Measurements from ENCODE around the gene OR1I1. TPM values are rescaled to one million over a fixed set of nuclear protein-coding genes. Genes with fewer than 3 reads are reported as not detected.
A peak's percentile ranks its signal among the peaks of the same experiment; 100 is the strongest.

OR1I1 gene
- total and polyA plus RNA-seq, 2 of the 4 experiments (the other 2 are of a cell fraction), result not detected

- Histone ChIP-seq H3K4me1 (ENCODE audit: control insufficient read depth, insufficient read depth, low read length) (peaks cover 3% of the 10 kb centered on the region; the same call in 1 of the 2 replicates), H2BK15ac (ENCODE audit: low read depth, low read length) (no peak overlapping the region), H3K9me1 (ENCODE audit: insufficient read depth, low read length) (no peaks in the 10 kb centered on the region), H3K4me3 (ENCODE audit: insufficient read depth, low read depth, low read length) (no peak overlapping the region), H2AFZ (replicated peaks; ENCODE audit: low read length, poor library complexity) (no peak overlapping the region), H4K91ac (ENCODE audit: insufficient read depth, low read depth, low read length) (no peak overlapping the region), H3K56ac (ENCODE audit: extremely low read depth, insufficient read depth, low read length) (no peak overlapping the region), H3K36me3 (ENCODE audit: control insufficient read depth, insufficient read depth, low read length) (no peaks in the 10 kb centered on the region), H3K23ac (ENCODE audit: low read depth, low read length) (no peak overlapping the region), H3K18ac (ENCODE audit: low read depth, low read length) (no peak overlapping the region), H2AK5ac (ENCODE audit: low read depth, low read length) (no peak overlapping the region), H3K79me1 (ENCODE audit: low read depth in 1 of 2, low read length in 2 of 2) (no peaks in the 10 kb centered on the region), H2BK5ac (ENCODE audit: low read depth, low read length, poor library complexity, severe bottlenecking) (no peak overlapping the region), H3K27ac (ENCODE audit: insufficient read depth, low read length) (no peak overlapping the region), H2BK20ac (ENCODE audit: low read depth, low read length) (no peak overlapping the region), H3K9me3 (ENCODE audit: control insufficient read depth, insufficient read depth, low read length) (no peaks in the 10 kb centered on the region), H3K4me2 (ENCODE audit: low read depth, low read length) (peak overlapping the region; percentile 48; the same call in 1 of the 2 replicates), H2AK9ac (replicated peaks; ENCODE audit: low read depth, low read length, poor library complexity) (no peak overlapping the region), H4K5ac (ENCODE audit: low read depth, low read length) (no peak overlapping the region), H3K27me3 (ENCODE audit: control insufficient read depth, insufficient read depth, low read length) (peaks cover 11% of the 10 kb centered on the region), H3K9ac (ENCODE audit: low read depth, low read length) (no peak overlapping the region), H2BK120ac (ENCODE audit: low read depth, low read length) (no peak overlapping the region), H3K14ac (replicated peaks; ENCODE audit: low read depth, low read length) (no peak overlapping the region), H4K8ac (ENCODE audit: low read depth in 2 of 2, low read length in 2 of 2) (no peak overlapping the region), H3K4ac (ENCODE audit: low read depth, low read length) (no peak overlapping the region), H4K20me1 (ENCODE audit: insufficient read depth, low read length) (no peaks in the 10 kb centered on the region)
- CTCF ChIA-PET, result interaction anchor here (0.5 to 1.6 kb wide), 19 partner anchors 9 to 1294 kb away, joined by 3 to 12 read pairs (median 5); partner anchors contain the start of gene OR1I1
- 20% methylated on average over 1 of the region's 13 CpGs; no CpG with 5 or more reads in 1 of the 2 experiments for WGBS, 2 experiments (ENCODE audit: extremely low coverage in 2 of 2, insufficient read length in 1 of 2)
- DNase-seq (peak; percentile 71), ATAC-seq (ENCODE audit: low read depth) (peak; percentile 75)
- TF ChIP-seq CTCF (conservative IDR thresholded peaks at IDR 0.05; ENCODE audit: low read depth, low read length), result peak; percentile 79
- TF ChIP-seq FOS (IDR thresholded peaks at IDR 0.05; ENCODE audit: low read depth, low read length), result no peak
- peak; percentile 59 for TF ChIP-seq SMC3 (IDR thresholded peaks at IDR 0.05; ENCODE audit: low read depth, low read length)
- TF ChIP-seq RAD21 (IDR thresholded peaks at IDR 0.05; ENCODE audit: low read length), result peak; percentile 72
- no TSS peak for BruUV-seq (replicated peaks)
- POLR2A ChIA-PET (ENCODE audit: unreplicated experiment), result interaction anchor here (0.6 kb wide), 1 partner anchor 34 kb away, joined by 4 read pairs; no protein-coding TSS in a partner anchor
- intact Hi-C loops (cut with micrococcal nuclease), result loop anchor here (1.0 to 5.0 kb wide), 4 partner anchors 58 to 464 kb away; no protein-coding TSS in a partner anchor
- dilution Hi-C loops (cut with HindIII; ENCODE audit: low sequenced_read_pairs, unreplicated experiment), result no loop called here
- in situ Hi-C loops (cut with MboI; ENCODE audit: low sequenced_read_pairs), result no loop called here
Measured at GRCh38 chr19:15091918-15092753, 10.1 kb downstream of the OR1I1 start.

Data from IMR-90 (cell line).